ENCODE measurements around the gene NOL7. TPM values are rescaled to one million over a fixed set of nuclear protein-coding genes. Genes with fewer than 3 reads are reported as not detected.

Gene NOL7
- total and polyA plus RNA-seq, 2 experiments from 2014 or later = 97.2 to 251 TPM

GRCh38 chr6:13600036-13600435 lies 15.1 kb upstream of the NOL7 start:
- no peaks in the 10 kb centered on the region for H3F3A ChIP-seq (replicated peaks; ENCODE audit: low read depth)
- no peak overlapping the region for H3K27ac ChIP-seq (ENCODE audit: low read depth)
- H4K20me1 ChIP-seq (replicated peaks; ENCODE audit: insufficient read depth) = no peaks in the 10 kb centered on the region; the same call in 1 of the 2 replicates
- TF ChIP-seq, protein P1, sequence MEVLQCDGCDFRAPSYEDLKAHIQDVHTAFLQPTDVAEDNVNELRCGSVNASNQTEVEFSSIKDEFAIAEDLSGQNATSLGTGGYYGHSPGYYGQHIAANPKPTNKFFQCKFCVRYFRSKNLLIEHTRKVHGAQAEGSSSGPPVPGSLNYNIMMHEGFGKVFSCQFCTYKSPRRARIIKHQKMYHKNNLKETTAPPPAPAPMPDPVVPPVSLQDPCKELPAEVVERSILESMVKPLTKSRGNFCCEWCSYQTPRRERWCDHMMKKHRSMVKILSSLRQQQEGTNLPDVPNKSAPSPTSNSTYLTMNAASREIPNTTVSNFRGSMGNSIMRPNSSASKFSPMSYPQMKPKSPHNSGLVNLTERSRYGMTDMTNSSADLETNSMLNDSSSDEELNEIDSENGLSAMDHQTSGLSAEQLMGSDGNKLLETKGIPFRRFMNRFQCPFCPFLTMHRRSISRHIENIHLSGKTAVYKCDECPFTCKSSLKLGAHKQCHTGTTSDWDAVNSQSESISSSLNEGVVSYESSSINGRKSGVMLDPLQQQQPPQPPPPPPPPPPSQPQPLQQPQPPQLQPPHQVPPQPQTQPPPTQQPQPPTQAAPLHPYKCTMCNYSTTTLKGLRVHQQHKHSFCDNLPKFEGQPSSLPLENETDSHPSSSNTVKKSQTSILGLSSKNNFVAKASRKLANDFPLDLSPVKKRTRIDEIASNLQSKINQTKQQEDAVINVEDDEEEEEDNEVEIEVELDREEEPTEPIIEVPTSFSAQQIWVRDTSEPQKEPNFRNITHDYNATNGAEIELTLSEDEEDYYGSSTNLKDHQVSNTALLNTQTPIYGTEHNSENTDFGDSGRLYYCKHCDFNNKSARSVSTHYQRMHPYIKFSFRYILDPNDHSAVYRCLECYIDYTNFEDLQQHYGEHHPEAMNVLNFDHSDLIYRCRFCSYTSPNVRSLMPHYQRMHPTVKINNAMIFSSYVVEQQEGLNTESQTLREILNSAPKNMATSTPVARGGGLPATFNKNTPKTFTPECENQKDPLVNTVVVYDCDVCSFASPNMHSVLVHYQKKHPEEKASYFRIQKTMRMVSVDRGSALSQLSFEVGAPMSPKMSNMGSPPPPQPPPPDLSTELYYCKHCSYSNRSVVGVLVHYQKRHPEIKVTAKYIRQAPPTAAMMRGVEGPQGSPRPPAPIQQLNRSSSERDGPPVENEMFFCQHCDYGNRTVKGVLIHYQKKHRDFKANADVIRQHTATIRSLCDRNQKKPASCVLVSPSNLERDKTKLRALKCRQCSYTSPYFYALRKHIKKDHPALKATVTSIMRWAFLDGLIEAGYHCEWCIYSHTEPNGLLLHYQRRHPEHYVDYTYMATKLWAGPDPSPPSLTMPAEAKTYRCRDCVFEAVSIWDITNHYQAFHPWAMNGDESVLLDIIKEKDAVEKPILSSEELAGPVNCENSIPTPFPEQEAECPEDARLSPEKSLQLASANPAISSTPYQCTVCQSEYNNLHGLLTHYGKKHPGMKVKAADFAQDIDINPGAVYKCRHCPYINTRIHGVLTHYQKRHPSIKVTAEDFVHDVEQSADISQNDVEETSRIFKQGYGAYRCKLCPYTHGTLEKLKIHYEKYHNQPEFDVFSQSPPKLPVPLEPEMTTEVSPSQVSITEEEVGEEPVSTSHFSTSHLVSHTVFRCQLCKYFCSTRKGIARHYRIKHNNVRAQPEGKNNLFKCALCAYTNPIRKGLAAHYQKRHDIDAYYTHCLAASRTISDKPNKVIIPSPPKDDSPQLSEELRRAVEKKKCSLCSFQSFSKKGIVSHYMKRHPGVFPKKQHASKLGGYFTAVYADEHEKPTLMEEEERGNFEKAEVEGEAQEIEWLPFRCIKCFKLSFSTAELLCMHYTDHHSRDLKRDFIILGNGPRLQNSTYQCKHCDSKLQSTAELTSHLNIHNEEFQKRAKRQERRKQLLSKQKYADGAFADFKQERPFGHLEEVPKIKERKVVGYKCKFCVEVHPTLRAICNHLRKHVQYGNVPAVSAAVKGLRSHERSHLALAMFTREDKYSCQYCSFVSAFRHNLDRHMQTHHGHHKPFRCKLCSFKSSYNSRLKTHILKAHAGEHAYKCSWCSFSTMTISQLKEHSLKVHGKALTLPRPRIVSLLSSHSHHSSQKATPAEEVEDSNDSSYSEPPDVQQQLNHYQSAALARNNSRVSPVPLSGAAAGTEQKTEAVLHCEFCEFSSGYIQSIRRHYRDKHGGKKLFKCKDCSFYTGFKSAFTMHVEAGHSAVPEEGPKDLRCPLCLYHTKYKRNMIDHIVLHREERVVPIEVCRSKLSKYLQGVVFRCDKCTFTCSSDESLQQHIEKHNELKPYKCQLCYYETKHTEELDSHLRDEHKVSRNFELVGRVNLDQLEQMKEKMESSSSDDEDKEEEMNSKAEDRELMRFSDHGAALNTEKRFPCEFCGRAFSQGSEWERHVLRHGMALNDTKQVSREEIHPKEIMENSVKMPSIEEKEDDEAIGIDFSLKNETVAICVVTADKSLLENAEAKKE (CRISPR knock-in tag; IDR thresholded peaks at IDR 0.05) = no peak
- no peak for TF ChIP-seq POLR2AphosphoS5 (IDR thresholded peaks at IDR 0.05; ENCODE audit: low read depth)
- TF ChIP-seq EZH2phosphoT487 (IDR thresholded peaks at IDR 0.05; ENCODE audit: unreplicated experiment) = no peak
- no peak for TF ChIP-seq EZH2 (IDR thresholded peaks at IDR 0.05; ENCODE audit: low read depth, unreplicated experiment)
- TF ChIP-seq, protein P2, sequence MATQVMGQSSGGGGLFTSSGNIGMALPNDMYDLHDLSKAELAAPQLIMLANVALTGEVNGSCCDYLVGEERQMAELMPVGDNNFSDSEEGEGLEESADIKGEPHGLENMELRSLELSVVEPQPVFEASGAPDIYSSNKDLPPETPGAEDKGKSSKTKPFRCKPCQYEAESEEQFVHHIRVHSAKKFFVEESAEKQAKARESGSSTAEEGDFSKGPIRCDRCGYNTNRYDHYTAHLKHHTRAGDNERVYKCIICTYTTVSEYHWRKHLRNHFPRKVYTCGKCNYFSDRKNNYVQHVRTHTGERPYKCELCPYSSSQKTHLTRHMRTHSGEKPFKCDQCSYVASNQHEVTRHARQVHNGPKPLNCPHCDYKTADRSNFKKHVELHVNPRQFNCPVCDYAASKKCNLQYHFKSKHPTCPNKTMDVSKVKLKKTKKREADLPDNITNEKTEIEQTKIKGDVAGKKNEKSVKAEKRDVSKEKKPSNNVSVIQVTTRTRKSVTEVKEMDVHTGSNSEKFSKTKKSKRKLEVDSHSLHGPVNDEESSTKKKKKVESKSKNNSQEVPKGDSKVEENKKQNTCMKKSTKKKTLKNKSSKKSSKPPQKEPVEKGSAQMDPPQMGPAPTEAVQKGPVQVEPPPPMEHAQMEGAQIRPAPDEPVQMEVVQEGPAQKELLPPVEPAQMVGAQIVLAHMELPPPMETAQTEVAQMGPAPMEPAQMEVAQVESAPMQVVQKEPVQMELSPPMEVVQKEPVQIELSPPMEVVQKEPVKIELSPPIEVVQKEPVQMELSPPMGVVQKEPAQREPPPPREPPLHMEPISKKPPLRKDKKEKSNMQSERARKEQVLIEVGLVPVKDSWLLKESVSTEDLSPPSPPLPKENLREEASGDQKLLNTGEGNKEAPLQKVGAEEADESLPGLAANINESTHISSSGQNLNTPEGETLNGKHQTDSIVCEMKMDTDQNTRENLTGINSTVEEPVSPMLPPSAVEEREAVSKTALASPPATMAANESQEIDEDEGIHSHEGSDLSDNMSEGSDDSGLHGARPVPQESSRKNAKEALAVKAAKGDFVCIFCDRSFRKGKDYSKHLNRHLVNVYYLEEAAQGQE (IDR thresholded peaks at IDR 0.05; ENCODE audit: unreplicated experiment) = no peak
- no peak for TF ChIP-seq ZNF331 (CRISPR knock-in tag; IDR thresholded peaks at IDR 0.05; ENCODE audit: low read depth)
- no peak for TF ChIP-seq CTCF (conservative IDR thresholded peaks at IDR 0.05; ENCODE audit: low read depth in 2 of 2)
- TF ChIP-seq ZNF114 (CRISPR knock-in tag; IDR thresholded peaks at IDR 0.05) = no peak
- no peak for TF ChIP-seq NANOG (IDR thresholded peaks at IDR 0.05; ENCODE audit: borderline replicate concordance)
- no peak for TF ChIP-seq STAT1 (IDR thresholded peaks at IDR 0.05; ENCODE audit: unreplicated experiment)
- no peak for TF ChIP-seq ETS1 (IDR thresholded peaks at IDR 0.05)
- no peak for TF ChIP-seq CREB1 (CRISPR knock-in tag; IDR thresholded peaks at IDR 0.05; ENCODE audit: low read depth)
- TF ChIP-seq JUNB (IDR thresholded peaks at IDR 0.05; ENCODE audit: unreplicated experiment) = no peak
- no peaks in the 10 kb centered on the region for H3K79me2 ChIP-seq (replicated peaks; ENCODE audit: insufficient read depth)
- no peaks in the 10 kb centered on the region for H3K27me3 ChIP-seq (ENCODE audit: insufficient read depth)
- no peaks in the 10 kb centered on the region for H3K9me2 ChIP-seq (ENCODE audit: insufficient read depth)
- DNase-seq (ENCODE audit: low spot score) (no peak), ATAC-seq (no peak)
- no peak overlapping the region for H2AFZ ChIP-seq
- H3K4me2 ChIP-seq = no peak overlapping the region
- Mint-ChIP-seq H3K4me3 (no peak overlapping the region), H3K9me3 (no peaks in the 10 kb centered on the region), H3K27me3 (ENCODE audit: insufficient read depth, low read depth, poor library complexity) (peaks cover 3% of the 10 kb centered on the region), H3K27ac (no peak overlapping the region), H3K4me1 (peaks cover 4% of the 10 kb centered on the region; the same call in 2 of the 3 replicates), H3K36me3 (ENCODE audit: low read depth) (peaks cover 27% of the 10 kb centered on the region; the same call in 2 of the 3 replicates)
- no peaks in the 10 kb centered on the region for H3K4me1 ChIP-seq (ENCODE audit: insufficient read depth)
- H3K4me3 ChIP-seq = no peak overlapping the region
- H3K36me3 ChIP-seq (ENCODE audit: insufficient read depth) = peaks cover 13% of the 10 kb centered on the region; the same call in 1 of the 2 replicates
